GM19025 (cell line): ENCODE results near the gene TPT1.
"Not testable (repeated sequence)": the region's sequence is repeated elsewhere in the genome, so short reads cannot be mapped to it uniquely, and the experiment has no call there.

Experiments
- ATAC-seq: cut with Tn5 transposase; IDR thresholded peaks from one replicate; pipeline ENCODE4 v1.9.1; 2021; ENCODE audit warnings: mild to moderate bottlenecking, low read depth, moderate library complexity; ENCODE audit not compliant: unreplicated experiment

The TPT1 gene

DNA sequence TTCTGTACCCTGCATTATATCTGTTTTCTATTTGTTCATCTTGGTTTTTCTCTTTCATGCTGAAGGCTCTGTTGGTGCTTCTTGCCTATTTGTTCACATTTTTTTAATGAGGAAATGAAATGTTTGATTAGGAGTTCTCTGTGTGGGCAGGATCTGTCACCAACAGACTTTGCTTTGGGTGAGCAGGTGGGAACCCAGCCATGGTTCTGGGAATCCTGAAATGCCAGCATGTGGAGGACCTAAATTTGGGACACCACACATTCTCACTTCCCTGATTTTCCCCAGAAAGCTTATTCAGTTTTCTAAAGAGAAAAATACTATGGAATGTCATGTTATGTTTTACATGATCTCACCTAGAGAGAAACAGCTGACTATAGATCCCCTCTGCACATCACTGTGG lies 34.0 kb downstream of the TPT1 start:
- no peak for ATAC-seq

DNA sequence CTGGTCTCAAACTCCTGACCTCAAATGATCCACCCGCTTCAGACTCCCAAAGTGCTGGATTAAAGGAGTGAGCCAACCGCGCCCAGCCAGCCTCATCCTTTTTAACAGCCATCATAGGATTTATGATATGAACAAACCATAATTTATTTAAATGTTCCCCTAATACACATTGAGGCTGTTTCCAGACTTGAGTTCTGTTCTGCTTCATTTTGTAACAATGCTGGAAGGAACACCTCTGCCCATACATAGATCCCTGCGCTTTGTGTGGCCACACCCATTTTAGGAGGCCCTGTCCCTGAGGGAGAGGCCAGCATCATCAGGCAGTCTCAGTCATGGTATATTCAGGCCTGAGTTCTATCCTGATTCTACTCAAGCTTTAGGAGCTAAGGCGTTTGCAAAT lies 35.9 kb downstream of the TPT1 start:
- ATAC-seq: no peak

DNA sequence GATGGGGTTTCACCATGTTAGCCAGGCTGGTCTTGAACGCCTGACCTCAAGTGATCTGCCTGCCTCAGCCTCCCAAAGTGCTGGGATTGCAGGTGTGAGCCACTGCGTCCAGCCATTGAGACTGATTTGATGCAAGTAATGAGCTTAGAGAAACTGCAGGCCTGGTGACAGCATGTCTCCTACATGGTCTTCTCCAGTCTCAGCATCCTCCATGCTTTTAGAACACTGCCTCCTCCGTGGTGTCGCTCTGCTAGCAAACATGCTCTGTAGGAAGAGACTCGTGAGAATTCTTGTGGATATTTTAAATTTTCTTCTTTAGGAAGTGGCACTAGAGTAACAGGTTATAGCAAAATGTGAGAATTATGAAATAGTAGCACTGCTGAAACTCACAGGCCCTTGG lies 37.1 kb downstream of the TPT1 start:
- no peak for ATAC-seq

DNA sequence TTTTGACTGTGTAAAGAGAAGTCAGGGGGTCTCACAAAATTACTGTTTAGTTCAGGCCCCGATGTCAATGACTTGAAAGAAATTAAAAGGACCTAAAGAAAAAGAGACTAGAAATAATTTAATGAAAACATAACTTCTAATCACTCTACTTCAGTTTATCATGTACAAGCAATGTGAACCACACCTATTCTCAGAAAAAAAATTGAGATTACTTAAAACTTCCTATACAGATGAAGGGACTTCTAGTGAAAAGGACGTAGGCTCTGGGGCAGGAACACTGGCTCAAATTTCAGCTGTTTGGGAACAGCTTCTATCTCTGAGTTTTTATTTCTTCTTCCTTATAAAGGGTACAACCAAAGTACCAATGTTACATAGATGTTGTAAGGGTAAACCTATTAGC lies 38.0 kb downstream of the TPT1 start:
- no peak for ATAC-seq

DNA sequence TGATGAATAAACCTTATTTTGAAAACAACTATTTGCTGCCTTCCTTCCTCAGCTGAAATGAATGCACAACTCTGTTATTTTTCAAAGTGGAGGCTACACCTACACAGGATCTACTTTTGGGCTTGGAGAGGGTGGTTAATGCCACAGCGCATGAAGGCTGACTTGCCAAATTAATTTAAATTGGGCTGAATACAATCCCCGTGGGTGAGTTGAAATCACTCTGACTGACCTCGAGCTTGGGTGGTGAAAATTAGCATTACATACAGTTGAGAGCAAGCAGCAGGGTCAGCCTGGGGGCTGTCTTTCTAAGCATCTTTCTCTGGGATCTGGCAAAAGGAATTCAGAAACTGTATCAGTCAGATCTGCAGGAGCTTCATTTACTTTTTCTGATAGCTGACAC lies 38.5 kb downstream of the TPT1 start:
- ATAC-seq: no peak

DNA sequence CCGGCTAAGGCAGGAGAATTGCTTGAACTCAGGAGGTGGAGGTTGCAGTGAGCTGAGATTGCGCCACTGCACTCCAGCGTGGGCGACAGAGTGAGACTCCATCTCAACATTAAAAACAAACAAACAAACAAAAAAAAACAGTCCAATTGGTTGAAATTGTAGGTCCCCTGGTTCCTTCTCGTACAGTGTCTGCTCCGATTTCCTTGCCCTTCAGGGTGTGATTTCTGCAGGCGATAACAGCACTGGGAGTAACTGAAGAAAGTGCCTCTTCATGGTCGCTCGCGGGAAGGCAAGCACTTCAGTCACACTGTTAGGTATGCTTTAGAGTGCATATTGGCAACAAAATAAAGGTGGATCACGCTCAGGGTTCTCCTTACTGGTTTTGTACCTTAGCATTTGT lies 39.7 kb downstream of the TPT1 start:
- no peak for ATAC-seq

DNA sequence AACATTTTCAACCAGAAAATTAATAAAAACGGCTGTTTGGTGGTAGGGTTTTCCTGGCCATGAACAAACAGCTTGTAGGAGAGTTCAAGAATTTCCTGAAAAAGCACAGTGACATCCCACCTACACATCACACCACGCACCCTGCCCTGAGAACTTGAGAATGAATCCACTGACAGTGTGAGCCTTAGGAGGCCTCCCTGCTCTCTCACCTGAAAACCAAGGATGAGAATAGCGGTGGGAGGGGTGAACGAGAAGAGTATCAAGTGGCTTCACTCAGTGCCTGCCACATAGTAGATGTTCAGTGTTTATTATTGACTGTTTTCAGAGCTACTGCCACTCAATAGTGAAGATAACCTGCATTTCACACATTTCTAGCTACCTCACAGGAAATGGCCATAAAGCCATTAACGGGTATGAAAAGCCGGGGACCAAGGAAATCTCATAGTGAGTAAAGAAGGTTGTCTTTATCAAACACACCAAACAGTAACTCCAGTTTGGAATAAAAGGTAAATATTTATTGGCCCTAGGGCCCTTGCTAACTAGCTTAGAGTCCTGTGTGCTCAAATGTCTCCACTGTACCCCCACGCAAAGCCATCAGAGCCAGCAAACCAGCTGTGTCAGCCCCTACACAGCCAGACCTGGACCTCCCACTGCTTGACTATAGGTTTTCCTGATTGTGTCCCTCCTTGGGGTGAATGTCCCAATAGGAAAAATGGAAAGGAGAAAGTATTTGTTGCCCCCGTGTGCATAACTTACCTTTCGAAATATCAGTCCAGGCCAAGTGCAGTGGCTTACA lies 40.6 kb downstream of the TPT1 start:
- no peak for ATAC-seq

DNA sequence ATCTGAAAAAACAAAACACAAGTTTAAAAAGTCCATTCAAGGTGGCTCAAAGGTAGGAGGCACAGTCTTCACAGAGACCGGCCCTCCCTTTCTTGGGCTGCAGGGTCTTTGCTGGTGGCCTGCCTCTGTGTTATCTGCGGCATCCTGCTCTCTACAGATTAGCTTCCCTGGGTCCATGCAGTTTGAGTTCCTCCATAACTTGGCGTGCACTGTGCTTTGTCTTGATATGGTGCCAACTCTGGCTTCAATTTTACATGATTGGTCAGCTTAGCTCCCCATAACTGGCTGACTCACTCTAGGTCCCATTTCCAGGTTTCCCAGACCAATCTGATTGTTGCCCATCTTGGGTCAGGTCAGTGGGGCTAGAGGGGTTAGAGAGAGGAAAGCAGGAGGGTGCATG lies 41.8 kb downstream of the TPT1 start:
- no peak for ATAC-seq

DNA sequence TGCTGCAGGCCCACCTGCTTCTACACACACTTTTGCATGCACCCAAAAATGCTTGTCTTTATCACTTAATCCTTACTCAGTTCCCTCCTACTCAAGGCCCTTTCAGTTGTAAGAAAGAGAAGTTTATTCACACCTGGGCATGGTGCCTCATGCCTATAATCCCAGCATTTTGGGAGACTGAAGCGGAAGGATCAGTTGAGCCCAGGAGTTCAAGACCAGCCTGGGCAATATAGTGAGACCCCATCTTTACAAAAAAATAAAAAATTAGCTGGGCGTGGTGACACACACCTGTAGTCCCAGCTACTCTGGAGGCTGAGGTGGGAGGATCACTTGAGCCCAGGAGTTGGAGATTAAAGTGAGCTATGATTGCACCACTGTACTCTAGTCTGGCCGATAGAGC lies 42.4 kb downstream of the TPT1 start:
- ATAC-seq: not testable (repeated sequence)

DNA sequence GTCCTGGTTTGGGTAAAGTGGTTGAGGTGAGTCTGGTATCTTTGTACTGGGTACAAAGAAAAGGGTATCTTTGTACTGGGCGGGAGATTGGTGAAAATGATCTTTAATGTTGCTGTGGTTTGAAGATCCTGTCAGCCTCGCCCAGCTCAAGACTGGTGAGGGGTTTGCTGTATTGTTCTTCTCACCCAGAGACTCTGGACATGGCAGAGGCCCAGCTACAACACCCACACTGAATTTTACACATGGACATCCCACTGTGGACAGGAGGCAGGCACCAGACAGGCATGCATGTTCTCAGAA lies 42.8 kb downstream of the TPT1 start:
- ATAC-seq: no peak

DNA sequence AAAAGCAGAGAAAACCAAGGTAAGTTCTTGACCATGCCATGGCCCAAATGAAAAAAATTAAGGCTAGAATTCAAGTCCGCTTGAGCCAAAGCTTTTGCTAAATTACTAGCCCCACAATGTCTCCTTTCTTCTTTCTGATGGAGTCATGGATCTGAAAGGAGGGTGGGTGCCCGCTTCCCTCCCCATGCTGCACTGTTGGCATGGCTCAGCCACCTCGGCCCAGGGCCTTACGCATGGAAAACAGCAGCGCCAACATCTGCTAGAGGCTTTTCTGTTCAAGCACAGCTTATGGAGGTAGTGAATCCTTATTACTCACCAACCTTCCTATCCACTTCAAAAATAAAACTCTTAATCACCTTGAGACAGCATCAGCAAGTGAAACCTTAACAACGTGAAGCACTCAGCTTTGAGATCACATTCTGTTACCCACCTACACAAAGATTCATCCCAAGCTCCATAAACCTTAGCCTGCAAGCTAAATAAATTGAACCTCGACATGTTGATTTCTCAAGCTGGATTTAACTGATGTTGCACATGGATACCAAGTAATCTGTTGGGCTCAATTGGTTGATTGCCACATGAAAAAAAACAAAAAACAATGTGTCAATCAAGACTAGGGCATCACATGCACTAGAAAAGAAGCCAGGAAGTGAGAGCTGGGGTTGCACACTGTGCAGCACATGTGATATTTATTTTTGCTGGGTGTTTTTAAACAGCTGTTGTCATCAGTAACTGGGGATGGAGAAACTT lies 43.4 kb downstream of the TPT1 start:
- no peak for ATAC-seq

DNA sequence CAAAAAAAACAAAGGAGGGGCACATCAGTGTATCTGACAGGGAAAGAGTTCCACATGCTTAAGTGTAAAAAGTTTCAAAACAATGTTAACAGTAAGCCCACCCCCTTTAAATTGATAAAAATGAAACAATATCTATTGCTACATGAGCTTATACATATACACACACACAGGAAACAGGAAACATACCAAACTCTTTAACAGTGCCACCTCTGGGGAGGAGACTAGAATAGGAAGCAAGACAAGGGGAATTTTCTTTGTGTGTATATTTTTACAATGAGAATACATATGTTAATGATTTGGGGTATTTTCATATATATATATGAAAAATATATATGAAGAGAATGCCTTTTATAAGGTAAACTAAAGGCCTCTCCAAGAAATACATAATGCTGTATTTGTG lies 44.7 kb downstream of the TPT1 start:
- ATAC-seq: no peak

DNA sequence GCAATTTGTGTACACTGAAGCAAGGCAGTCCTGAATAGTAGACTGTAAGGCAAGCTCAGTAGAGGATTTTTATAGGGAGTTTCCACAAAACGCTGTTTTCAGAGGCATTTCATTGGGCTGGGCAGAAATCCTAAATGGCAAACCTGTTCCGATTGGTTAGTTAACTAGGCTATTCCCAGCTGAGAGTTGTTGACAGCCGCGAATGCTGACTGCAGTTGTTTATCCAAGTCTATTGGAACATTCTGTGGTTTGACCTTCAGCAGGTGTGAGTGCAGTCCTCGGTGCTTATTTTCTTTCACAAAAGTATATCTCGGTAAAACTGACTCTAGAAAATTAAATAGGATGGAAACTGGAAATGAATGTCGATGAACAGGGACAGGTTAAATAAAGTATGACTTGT lies 45.4 kb downstream of the TPT1 start:
- no peak for ATAC-seq

DNA sequence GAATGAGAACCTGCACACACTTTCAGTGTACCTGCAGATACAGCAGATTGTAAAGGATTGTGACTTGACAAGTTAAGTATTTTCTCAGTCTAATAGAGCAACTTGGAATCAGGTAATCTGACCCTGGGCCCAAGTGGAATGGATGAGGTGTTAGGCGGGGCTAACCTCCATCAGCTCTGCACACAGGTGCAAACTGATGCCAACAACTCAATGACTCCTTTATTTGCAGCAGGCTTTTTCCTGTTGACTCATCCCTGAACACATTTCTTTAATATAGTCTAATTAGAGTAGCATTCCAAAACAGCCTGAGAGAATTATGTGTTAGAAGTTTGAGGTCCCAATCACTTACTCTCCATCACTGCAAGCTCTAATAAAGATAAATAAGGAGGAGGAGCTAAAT lies 48.8 kb downstream of the TPT1 start:
- ATAC-seq: no peak

DNA sequence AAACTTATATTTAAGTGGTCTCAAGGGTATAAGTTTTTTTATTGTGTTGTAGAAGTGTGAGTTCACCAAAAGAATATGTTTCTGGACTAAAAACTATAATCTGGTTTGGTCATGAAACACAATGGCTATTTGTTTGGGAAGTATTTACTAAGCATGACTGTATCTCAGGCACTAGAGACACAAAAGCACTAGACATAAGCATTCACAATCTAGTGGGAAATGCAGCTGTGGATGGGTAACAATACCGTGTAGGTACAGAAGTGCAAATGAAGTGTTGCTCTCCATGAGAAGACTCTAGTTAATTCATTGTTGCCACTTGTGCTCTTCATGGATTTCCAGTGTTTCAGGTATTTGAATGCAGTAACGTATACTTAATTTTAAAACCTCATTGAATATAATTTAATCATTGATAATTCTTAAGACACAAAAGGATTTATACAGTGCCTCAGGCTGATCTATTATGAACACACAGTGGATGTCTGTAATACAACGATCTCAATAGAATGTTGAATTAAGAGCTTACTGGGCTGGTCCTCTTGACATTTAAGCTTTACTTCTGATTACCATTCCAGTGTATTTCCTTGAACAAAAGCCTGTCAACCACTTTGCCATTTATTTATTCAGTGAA lies 50.9 kb downstream of the TPT1 start:
- ATAC-seq: no peak
